CD4-positive, alpha-beta T cell treated with Interleukin-12 subunit alpha and Interleukin-12 subunit beta, for 1 hour (primary cell): ENCODE measurements around the gene CARMIL3.

Experiments
- DNase-seq: peaks from one replicate; pipeline ENCODE4 v3.0.0-alpha.2; 2020

The CARMIL3 gene

DNA sequence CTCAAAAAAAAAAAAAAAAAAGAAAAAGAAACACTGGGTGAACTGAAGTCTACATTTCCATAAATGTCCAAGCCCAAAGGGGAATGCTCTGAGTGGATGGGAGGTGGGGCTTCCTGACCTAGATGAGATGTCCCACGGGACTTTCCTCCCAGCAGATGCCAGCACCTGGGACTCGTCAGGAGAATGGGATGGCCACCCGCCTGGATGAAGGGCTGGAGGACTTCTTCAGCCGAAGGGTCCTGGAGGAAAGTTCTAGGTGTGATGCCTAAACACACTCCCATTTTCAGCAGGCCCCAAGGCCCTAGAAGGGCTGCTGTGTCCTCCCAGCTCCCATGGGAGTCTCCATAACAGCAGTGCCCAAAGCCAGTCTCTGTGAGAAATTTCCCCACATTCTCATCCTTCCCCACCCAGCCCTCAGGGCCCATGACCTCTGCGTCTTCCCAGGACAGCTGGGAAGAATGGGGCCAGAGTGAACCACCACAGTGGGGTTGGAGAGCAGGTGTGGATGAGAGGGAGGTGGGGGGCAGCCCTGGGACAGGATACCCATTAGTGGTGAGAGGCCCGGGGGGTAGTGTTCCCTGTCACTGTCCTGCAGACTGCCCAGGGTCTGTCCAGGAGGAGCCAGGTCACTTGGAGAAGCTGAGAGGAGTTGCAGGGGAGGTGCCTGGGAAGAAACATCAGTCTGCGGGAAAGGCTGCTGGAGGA is 12.4 kb downstream of the CARMIL3 start:
- DNase-seq: no peak

DNA sequence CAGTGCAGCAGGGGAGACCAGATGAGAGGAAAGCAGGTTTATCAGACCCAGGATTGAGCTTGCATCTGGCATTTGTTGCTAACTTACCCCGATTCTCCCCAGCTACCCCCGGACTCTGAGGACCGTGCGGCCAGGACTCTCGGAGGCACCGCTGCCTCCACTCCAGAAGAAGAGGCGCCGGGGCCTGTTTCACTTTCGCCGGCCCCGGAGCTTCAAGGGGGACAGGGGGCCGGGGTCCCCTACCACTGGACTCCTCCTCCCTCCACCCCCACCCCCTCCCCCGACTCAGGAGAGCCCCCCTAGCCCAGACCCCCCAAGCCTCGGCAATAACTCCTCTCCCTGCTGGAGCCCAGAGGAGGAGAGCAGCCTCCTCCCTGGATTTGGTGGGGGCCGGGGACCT is 13.0 kb downstream of the CARMIL3 start:
- DNase-seq: no peak

DNA sequence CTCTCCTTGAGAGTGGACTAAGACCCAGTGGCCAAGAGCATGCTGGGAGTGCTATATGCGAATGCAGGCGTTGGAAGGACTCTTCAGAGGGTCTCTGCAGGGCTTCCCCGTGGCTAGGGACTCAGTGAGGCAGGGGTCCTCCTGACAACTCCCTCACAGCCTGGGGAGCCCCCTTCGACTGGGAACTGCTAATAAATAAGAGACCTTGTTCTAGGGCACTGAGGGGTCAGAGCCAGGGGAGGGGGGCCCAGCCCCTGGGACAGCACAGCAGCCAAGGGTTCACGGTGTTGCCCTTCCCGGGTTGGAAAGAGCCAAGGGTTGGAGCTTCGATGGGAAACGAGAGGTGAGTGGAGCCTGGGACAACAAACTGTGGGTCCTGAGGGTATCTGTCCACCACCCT is 13.6 kb downstream of the CARMIL3 start:
- DNase-seq: no peak

DNA sequence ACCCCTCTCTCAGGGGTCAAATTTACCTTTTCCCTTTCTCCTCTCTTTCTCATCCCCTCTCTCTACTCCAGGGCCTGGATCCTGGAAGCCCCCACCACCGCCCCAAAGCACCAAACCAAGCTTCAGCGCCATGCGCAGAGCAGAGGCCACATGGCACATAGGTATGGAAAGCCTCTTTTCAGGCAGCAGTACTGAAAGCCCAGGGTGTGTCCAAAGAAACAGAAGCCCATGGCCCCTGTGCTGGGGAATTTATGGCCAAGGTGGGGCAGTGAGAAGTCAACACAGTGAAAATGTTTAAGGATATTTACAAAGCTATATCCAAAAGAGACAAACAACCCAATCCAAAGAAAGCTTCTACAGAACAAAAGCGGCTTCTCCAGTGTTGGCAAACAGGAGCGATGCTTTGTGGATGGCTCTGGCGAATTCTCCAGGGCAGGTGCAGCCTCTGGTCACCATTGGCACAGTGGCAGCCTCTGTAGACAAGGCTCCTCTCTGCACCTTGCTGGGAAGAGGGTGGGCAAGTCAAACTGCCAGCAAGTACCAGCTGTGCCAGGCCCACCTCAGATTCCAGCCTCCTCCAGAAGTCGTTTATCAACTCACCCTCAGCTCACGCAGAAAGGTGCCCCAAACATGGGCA is 14.8 kb downstream of the CARMIL3 start:
- no peak for DNase-seq

DNA sequence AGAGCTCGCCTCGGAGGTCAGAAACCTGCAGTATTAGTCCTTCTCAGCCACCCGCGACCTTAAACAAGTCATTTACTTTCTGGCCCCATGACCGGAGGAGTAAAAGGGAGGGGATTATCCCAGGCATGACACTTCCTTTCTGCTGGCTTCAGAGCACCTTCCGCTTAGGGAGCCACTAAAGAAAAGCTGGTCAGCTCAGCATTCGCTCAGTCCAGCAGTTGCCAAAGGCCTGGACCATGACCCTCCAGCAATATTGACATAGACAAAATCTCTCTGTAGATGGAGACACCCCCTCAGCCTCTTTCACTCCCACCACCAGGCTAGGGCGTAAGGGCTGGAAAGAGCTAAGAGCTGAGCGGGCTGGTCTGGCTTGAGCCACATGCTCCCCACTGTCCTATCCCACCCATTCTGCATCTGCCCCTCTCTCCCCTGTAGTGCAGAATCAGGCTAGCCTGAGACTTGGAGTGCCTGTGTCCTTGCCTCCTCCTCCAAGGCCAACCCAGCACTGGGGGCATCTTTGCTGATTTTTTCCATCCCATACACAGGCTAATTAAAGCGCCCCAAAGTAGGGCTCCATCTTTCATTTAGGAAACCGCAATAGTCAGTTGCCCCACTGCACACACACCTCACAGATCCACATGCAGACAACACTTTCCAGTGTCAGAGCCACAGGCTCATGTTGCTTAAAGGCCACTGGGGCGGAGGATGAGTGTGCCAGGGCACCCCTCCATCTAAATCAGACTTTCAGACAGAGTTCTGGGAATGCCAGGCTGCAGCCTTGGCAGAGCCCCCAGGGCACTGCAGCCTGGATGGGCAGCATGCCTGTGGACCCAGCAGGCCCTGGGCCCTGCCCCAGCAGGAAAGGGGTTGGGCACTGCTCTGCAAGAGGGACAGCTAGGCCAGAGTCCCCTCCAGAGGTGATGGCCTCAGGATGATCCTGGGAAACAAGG is 15.6 kb downstream of the CARMIL3 start:
- no peak for DNase-seq

DNA sequence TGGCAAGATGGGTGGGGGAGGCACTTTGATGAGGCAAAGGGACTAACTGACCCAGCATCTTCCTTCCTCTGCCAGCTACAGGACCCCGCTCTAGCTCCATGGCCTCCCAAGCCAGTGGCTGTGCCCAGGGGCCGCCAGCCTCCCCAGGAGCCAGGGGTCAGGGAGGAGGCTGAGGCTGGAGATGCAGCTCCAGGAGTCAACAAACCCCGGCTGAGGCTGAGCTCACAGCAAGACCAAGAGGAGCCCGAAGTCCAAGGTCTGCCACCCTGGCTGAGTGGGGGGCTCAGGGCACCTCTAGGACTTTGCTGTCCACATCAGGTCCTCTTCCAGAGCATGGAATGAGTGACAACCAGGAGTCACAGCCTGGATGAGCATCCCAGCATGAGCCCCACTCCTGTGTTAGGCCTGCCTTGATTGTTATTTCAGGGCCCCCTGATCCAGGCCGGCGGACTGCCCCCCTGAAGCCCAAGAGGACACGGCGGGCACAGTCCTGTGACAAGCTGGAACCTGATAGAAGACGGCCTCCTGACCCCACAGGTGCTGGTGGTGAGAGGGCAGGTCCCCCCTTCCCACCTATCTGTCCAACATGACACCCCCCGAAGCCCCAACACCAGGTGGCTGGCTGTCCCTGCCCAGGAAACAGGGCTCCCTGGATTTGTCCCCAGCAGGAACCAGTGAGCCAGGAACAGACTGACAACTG is 17.1 kb downstream of the CARMIL3 start:
- DNase-seq: no peak

DNA sequence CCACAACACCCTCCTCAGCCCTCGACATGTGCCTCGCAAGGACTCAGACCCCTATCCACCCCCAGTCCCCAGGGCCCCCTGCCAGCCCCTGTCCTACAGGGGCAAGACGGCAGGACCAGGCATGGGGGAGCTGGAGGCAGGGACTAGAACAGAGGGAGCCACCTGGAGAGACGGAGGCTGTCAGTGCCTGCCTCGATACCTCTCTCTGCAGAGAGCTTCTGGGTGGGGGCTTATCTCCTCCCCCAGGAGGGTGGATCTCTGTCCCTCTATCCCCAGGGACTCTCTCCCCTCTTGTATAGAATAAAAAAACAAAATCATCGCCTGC is 17.6 kb downstream of the CARMIL3 start:
- no peak for DNase-seq

DNA sequence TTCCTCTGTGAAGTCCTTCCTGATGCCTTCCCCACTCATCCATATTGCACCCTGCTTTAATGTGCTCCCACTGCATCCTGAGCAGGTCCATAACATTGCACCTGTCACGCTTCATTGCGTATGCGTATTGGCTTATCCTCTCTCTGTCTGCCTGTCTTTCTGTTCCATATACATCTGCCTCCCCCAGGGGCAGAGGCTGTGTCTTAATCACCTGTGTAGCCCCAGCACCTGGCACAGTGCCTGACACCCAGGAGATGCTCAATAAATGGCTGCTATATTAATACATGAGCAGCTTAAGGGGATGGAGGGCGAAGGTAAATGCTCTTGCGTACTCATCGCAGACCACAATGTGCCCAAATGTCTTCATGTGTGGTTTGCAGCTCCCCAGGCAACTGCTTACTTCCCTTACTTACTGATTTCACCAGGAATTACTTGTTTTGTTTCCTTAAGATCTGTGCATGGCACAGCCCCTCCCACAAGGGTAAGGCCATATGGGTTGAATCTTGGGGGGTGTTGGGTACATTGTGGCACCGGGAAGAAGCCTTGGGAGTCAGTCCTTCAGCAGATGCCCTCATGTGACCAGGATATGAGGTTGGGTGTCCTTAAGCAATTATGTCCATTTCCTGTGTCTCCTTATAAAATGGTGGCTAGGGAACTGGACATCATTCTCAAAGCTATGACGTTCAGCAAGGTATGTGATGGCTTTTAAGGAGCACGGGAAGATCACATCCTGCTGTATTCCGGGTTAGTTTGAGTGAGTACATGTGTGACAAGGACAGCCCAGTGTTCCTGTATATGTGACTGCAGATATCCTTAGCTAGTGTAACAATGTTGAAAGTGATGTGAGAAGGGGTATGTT is 18.7 kb downstream of the CARMIL3 start:
- DNase-seq: no peak

DNA sequence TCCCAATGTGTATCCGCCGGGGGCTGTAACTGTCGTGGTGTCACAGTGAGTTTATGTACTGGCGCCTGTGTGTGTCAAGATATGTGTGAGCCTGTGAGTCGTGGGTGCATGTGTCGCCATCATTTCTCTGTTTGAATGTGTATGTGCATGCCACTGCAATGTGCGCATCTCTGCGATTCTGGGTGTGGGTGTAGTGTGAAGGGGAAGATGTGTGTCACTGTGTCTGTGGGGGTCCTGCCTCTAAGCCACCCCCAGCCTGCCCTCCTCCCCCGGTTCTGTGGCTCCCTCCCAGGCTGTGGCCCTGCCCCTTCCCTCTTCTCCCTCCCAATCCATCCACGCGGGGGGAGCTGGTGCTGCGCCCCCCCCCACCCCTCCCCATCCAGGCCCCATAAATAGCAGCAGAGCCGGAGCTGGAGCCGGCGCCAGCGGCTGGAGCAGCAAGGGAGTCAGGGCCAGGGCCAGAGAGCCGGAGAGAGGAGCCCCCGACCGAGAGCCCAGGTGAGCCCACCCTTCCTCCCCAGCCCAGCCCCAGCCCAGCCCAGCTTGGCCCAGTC is 19.4 kb downstream of the CARMIL3 start, which contains the start of gene CPNE6:
Gene CPNE6 (plus strand): TSS at position 419 of the 554 bp plus-strand sequence. CDS start 1,375 bp downstream, outside the sequence.
- no peak for DNase-seq

DNA sequence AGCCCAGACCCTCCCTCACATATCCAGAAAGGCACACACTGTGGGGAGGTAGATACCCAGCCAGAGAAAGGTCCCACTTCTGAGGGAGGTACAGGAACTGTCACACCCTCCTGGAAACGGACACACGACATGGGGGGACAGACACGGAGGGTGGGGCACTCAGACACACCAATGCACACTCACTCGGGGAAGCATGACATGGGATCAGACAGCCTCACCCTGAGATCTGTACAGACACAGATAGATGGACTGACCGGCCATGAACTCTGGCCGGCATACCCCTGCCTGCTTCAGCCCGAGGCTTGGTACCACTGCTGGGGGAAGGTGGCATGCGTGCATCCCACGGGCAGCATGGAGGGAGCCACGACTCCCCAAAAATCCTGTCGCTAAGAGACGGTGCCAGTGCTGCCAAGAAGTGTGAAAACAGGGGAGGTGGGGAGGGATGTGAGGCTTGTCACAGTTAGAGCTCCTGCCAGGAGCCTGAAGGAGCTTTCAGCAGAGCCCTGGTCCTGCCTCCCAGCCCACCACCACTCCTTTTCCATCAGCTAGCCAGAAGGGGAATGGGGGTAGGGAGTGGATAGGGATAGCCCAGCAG is 20.1 kb downstream of the CARMIL3 start:
- no peak for DNase-seq

DNA sequence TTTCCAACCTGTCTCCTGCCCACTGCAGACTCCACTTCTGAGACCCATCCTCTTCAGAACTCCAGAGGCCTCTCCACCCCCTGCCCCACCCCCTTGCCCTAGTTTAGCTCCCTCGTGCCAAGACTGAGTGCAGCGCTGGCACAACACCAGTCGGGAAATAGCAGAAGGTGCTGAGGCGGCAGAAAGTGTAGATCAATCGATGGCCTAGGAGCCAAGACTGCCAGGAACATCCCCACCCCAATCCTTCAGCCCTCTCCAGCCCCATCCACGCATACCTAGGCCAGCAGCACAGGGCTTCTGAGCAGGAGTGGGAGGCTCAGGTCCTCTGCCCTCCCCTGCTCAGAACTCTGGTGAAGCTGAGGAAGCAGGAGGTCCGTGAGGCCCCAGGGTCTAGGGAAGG is 20.6 kb downstream of the CARMIL3 start:
- DNase-seq: no peak

DNA sequence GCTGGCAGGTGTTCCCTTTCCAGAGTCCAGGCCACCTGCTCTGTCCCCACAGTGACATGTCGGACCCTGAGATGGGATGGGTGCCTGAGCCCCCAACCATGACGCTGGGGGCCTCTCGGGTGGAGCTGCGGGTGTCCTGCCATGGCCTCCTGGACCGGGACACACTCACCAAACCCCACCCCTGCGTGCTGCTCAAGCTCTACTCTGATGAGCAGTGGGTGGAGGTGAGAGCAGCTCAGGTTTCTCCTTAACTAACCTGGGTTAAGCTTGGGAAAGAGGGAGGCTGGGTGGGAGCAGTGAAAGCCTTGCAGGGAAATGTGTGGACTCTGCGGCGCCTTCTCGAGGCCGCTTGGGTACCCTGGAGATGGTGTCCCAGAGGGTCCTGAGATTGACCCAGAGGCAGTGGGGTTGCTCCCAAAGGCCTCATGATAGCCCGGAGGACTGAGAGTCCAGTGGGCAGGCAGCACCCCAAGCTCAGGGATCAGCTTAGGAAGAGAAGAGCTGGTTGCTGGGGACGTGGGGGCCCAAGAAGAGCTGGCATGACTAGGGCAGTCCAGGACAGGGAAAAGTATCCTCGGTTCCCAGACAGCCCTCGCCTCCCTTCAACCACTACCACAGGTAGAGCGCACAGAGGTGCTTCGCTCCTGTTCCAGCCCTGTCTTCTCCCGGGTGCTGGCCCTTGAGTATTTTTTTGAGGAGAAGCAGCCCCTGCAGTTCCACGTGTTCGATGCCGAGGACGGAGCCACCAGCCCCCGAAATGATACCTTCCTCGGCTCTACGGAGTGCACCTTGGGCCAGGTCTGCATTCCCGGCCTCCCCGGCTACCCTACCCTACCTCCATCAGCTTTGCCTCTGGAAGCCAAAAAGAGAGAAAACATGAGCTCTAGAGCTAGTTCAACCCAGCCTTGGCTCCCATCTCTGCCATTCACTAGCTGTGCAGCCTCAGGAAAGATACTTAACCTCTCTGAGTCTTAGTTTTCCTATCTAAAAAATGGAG is 21.4 kb downstream of the CARMIL3 start:
- no peak for DNase-seq

DNA sequence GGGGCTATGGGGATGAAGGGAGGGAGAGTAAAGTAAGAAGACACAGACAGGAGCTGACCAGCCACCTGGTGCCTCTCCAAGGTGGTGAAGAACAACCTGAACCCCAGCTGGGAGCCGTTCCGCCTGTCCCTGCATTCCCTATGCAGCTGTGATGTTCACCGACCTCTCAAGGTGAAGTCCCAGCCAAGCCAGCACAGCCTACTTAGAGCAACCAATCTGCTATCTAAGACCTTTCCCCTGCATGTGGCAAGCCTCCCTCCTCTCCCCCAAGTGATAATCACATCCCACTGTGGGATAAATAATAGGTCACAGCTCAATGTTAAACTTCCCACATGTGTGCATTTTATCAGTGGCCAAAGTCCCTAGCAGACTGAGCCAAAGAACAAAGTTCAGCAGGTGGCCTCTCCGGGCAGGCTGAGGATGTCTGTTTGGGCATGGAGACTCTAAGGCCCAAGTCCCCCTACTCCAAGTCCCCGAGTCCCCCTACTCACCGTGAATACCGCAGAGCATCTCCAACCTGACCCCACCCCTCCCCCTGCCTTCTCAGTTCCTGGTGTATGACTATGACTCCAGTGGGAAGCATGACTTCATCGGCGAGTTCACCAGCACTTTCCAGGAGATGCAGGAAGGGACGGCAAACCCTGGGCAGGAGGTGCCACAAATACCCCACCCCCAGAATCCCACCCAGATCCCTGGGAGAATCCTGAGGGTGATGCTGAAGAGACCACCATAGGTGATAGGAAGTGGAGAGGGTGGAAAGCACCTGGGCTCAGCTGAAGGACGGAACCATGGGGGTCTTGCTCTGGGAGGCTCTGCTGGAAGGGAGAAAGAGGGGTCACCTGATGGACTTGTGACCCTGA is 23.0 kb downstream of the CARMIL3 start:
- DNase-seq: no peak

DNA sequence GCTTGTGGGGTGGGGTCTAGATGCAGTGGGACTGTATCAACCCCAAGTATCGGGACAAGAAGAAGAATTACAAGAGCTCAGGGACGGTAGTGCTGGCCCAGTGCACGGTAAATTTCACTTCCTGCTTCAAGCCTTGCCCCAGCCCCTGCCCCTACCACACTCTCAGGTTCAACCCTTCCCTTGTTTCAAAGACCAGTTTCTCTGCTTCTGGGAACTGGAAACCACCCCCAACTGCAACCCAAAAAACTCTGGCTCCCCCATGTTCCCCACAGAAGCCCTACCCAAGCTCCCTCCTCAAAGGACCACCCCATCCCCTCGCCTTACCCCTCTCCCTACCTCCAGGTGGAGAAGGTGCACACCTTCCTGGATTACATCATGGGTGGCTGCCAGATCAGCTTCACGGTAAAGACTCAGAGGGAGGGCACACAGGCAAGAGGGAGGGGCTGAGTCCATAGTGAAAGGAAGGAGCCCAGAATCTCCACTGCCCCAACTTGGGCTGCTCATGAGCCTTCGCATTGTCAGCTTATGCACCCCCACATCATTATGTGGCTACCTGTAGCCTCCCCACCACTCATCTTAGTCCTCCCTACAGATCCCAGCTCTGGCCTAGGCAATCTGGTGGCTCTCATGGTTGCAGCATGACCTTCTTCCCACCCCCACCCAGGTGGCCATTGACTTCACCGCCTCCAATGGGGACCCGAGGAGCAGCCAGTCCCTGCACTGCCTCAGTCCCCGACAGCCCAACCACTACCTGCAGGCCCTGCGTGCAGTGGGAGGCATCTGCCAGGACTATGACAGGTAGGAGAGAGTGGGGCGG is 23.9 kb downstream of the CARMIL3 start:
- no peak for DNase-seq

DNA sequence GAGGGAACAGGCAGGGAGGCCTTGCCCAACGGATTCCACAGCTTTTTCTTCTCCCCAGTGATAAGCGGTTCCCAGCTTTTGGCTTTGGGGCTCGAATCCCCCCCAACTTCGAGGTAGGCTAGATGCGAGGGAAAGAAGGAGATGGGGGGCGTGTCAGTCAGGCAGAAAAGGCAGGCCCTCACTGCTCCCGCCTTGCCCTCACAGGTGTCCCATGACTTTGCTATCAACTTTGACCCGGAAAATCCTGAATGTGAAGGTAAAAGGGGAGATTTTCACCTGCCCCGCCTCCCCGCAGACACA is 24.4 kb downstream of the CARMIL3 start:
- DNase-seq: no peak

DNA sequence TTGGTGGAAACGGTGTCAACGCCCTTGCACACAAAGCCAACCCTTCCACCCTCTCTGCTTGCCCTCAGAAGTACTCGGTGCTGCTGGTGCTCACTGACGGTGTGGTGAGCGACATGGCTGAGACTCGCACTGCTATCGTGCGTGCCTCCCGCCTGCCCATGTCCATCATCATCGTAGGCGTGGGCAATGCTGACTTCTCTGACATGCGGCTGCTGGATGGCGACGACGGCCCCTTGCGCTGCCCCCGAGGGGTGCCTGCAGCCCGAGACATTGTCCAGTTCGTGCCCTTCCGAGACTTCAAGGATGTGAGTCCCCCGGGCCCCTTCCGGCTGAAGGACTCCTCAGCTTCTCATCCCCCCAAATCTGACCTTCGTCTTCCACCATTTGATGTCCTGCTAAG is 25.3 kb downstream of the CARMIL3 start:
- no peak for DNase-seq

DNA sequence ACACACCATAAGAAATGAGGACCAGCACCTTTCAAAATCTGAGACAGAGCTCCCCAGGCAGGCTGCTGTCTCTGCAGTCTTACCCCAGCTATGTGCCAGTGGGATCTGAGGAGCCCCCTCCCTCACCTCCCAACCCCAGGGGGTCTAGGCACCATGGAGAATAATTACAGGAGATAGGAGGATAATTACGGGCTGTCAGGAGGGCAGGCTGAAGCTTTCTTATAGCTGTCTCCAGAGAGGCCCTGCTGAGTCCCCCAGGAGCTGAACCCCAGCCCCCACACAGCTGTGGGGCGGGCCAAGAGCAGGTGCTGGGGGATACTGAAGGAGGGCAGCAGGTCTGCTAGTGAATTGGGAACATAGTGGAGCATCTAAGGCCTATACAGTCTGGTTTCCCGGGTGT is 26.3 kb downstream of the CARMIL3 start:
- no peak for DNase-seq

DNA sequence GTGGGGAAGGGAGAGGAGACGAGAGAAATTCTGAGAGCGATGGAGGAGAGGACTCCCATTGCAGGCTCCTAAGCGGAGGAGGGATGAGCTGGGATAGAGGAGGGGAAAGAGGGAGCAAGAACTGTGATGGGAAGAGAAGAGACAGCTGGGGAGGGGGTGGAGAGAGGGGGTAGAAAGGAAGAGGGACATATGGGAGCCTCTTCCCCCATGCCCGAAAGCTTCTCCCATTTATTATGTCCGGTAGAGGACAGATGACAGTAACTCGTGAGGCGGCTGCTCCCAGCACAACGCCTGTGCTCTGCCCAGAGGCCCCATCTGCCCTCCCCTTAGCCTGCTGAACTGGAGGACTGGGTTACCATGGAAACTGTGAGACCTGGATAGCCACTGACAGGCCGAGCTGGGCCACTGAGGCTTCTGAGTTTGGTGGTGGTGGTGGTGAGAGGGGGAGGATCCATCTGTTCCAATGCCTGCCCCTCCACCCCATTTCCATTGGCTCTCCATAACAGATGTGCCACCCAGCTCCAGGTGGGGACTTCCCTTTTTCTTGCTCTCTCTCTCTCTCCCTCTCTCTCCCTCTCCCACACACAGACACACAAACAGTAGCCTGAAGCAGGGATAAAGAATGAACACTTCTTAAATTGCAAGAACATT is 27.8 kb downstream of the CARMIL3 start:
- no peak for DNase-seq
